Cardiac muscle cell (in vitro differentiated cells and primary cell): ENCODE data around the gene RUNX2. TPM values are rescaled to one million over a fixed set of nuclear protein-coding genes. Genes with fewer than 3 reads are reported as not detected.

Source experiments
- DNase-seq, 2 donors: peaks; one replicate each; pipeline versions ENCODE4 v3.0.0 to v3.0.0-alpha.2; 2010 to 2017; ENCODE audit warnings: low read depth in 1 of 2, low spot score in 1 of 2
- H3K27ac ChIP-seq: fragments of 200-600 bp; sonication (generic); 2 replicates; pipeline ENCODE4 v1.5.1; 2016
- H3K27me3 ChIP-seq: fragments of 200-600 bp; sonication (generic); 2 replicates; pipeline ENCODE4 v1.6.0; 2016; ENCODE audit warnings: control low read depth
- H3K36me3 ChIP-seq: fragments of 200-600 bp; sonication (generic); 2 replicates; pipeline ENCODE4 v1.5.1; 2016; ENCODE audit warnings: control low read depth
- H3K4me1 ChIP-seq: fragments of 200-600 bp; sonication (generic); 2 replicates; pipeline ENCODE4 v1.8.1; 2017; ENCODE audit warnings: low read depth, mild to moderate bottlenecking, mixed run types
- H3K4me3 ChIP-seq: fragments of 200-600 bp; sonication (generic); 2 replicates; pipeline ENCODE4 v1.5.1; 2016; ENCODE audit warnings: mild to moderate bottlenecking
- H3K9me3 ChIP-seq: fragments of 200-600 bp; sonication (generic); 2 replicates; pipeline ENCODE4 v1.5.1; 2017; ENCODE audit warnings: low read depth, mild to moderate bottlenecking, control low read depth
- CTCF ChIP-seq: IDR thresholded peaks from 2 replicates; pipeline ENCODE4 v1.5.1; 2012; ENCODE audit warnings: low read depth, mild to moderate bottlenecking, low read length
- polyA plus RNA-seq: library from polyadenylated mRNA; unstranded; fragments of >200 nt; fragmentation: Nextera tagmentation; extraction: Ambion mirVana; gene quantifications from 2 replicates; pipeline ENCODE4 v1.2.1, GENCODE V29; 2016
- total RNA-seq: library from RNA; depleted of rRNA; stranded (reverse); fragments of >200 nt; gene quantifications from 2 replicates; pipeline ENCODE4 v1.2.3, GENCODE V29; 2016

The RUNX2 gene
- total and polyA plus RNA-seq, 2 experiments from 2014 or later: 1.6 to 1.9 TPM

DNA sequence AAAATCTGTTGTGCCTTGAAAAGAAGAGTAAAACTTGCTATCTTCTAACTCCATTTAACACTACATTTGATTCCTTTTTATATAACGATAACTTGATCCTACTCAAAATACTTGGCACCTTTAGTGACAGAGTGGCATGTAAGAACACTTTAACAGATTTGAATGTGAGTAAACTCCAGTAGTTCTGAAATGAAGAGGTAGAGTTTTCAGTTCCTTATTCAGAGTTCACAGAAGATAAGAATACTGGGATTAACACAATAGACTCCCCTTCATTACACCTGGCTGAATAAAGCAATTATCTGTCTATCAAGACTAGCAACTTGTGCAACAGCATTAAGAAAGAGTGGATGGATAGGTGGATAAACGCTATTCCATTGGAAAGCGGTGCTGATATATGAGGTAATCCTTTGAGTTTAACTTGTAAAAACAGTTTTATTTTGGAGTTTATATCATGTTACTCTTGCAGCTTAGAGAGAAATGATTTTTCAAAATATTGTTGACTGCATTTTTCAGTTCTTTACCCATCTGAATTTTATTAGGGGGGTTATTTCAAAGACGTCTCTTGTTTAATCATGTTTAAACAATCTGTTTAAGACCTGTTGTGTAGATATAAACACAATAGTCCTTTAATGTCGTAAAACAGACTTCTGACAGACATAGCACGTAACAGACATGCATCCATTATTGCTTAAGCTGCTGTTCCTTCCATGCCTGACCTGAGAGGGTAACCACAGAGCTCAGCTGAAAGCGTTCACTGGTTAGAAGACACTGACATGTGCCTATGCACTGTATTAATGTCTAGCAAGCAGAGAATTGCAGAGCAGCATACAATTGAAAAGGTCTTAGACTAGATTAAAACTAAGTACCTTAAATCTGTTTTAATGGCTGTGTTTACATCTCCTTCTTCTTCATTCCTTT is 152.0 kb downstream of the RUNX2 start:
- Histone ChIP-seq H3K4me3 (no peak overlapping the region), H3K9me3 (no peaks in the 10 kb centered on the region), H3K36me3 (no peaks in the 10 kb centered on the region), H3K4me1 (no peaks in the 10 kb centered on the region), H3K27ac (no peak overlapping the region), H3K27me3 (no peaks in the 10 kb centered on the region)
- peak in 1 of 2 donors; percentile 79 for DNase-seq
- TF ChIP-seq CTCF: no peak

- Histone ChIP-seq H3K27ac (no peak overlapping the region), H3K4me1 (no peaks in the 10 kb centered on the region), H3K4me3 (no peak overlapping the region), H3K9me3 (no peaks in the 10 kb centered on the region), H3K36me3 (no peaks in the 10 kb centered on the region), H3K27me3 (no peaks in the 10 kb centered on the region)
- peak in 1 of 2 donors; percentile 82 for DNase-seq
- TF ChIP-seq CTCF: no peak
These were observed 152.8 kb downstream of the RUNX2 start for GRCh38 chr6:45480752-45481415.

DNA sequence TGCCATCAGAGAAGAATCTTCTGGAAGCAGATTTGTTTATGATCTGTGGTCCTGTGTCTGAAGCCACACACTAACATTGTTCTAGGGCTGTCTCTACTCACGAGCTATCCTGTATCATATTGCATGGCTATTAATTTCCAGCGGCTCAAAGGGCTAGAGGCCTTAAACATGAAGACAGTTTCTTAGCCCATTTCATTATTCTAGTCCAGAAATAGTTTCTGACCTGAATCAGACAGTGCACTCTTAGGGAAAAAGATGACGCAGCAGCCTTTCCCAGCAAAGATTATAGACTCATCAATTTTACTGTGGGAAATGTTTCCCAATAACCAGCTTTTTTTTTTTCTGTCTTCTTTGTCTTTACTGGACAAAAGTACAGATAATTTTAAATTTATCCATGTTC is 154.9 kb downstream of the RUNX2 start:
- DNase-seq: peak in 1 of 2 donors; percentile 76
- H3K36me3 ChIP-seq: no peaks in the 10 kb centered on the region
- H3K27me3 ChIP-seq: no peaks in the 10 kb centered on the region
- H3K27ac ChIP-seq: no peak overlapping the region
- H3K9me3 ChIP-seq: no peaks in the 10 kb centered on the region
- H3K4me1 ChIP-seq: no peaks in the 10 kb centered on the region
- TF ChIP-seq CTCF: no peak
- H3K4me3 ChIP-seq: no peak overlapping the region

DNA sequence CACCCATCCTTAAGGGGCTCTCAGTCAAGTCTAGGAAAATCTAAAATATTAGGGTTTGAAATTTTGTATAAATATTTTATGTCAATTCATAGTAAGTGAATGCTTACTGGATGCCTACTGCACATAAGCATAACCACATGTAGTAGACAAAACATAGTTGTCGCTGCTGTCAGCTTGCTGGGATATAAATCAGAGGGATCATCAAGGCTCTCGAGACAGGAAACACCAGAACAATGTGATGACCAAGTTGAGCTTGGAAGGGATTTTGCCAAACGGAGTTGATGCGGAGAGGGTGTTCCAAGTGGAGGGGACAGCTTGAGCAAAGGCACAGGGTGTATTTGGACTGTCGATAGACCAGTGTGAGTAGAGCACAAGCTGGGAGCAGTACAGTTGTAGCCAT is 155.4 kb downstream of the RUNX2 start:
- Histone ChIP-seq H3K36me3 (no peaks in the 10 kb centered on the region), H3K4me1 (no peaks in the 10 kb centered on the region), H3K9me3 (no peaks in the 10 kb centered on the region), H3K27ac (no peak overlapping the region), H3K27me3 (no peaks in the 10 kb centered on the region), H3K4me3 (no peak overlapping the region)
- no peak for DNase-seq
- no peak for TF ChIP-seq CTCF

DNA sequence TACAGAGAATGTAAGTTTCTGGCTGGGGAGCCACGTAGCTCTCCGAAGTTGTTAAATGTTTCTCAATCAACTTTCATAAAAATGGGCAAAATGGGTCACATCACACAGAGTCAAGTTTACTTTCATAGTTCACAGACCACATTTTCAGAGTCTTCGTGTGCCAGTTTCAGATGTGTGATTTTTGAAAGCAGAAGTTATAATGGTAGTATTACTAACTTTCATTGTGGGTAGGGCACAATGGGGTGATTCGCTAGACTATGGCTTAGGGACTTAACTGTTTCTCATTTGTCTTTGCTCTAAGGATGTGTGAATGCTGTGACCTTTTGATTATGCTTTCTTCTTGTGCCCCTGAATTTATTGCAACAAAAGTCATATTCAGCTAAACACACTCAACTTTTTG is 158.6 kb downstream of the RUNX2 start:
- DNase-seq: no peak
- Histone ChIP-seq H3K27ac (no peak overlapping the region), H3K4me1 (no peaks in the 10 kb centered on the region), H3K27me3 (no peaks in the 10 kb centered on the region), H3K4me3 (no peak overlapping the region), H3K9me3 (no peaks in the 10 kb centered on the region), H3K36me3 (no peaks in the 10 kb centered on the region)
- TF ChIP-seq CTCF: no peak
